ENCODE measurements around the gene IPO5.

The IPO5 gene

DNA sequence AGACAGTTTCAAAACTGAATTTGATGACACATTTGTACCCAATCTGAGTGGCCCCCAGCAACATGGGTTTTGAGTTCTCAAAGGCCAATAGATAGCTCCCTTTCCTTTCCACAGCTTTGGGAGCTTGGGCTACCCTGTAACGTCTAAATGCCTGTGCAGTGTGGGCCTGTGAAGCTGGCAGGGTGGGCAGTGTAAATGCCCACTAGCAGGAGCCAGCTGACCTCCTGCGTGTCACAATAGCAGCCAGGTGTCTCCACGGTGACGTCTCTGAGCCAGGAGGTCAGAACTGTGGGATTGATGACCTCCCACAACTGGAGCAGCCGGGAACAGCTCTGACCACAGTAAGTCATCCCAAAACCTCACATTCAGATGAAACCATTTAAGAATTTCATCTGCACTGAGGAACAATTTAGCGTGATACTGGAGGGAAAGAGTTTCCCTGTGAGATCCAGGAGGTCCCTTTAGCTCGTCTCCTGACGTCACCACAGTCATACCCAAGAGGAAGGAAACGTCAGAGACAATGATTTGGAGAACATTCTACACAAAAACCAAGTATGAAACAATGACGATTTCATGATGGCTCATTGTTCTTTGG is at the start of gene IPO5:
Gene IPO5, plus strand, starts transcription at position 300 of the 595 bp plus-strand sequence. CDS start 23,022 bp downstream, outside the sequence.
- in situ Hi-C loops (cut with MboI; ENCODE audit: low sequenced_read_pairs) = no loop called here

DNA sequence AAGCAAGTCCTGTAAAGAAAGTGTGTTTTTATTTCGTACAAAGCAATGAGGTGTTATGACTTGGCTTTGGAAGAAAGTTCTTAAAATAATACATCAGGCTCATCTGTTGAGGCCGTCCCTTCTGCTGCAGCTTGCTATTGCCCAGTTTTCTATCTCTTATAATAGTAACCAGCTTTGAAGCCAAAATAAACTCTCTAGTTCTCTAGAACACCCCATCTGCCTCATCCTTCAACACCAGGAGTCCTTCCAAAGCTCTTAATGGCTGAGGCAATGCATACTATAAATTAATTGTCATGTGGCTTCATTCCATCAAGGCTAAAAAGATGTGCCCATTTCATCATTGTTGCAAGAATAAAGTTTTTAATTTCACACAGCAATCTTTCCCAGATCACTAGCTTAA is 49.4 kb upstream of the IPO5 start:
- in situ Hi-C loops (cut with MboI; ENCODE audit: low sequenced_read_pairs) = no loop called here

DNA sequence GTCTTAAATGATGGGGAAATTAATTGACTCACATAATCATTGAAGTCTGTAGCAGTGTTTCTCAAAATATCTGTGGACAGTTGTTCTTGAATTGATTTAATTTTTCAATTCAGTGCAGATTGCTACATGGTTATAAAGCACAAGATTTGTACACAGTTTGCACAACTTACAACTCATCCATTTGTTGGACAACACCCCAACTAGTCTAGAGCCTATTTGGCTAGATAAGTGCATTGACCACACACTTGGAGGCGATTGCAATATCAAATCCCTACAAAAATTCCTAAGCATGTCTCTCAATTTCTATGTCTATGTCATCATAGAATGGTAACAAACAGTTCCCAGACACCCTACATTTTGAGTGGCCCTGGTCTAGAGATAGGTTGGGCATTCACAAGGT is 48.0 kb upstream of the IPO5 start:
- in situ Hi-C loops (cut with MboI; ENCODE audit: low sequenced_read_pairs) = no loop called here

DNA sequence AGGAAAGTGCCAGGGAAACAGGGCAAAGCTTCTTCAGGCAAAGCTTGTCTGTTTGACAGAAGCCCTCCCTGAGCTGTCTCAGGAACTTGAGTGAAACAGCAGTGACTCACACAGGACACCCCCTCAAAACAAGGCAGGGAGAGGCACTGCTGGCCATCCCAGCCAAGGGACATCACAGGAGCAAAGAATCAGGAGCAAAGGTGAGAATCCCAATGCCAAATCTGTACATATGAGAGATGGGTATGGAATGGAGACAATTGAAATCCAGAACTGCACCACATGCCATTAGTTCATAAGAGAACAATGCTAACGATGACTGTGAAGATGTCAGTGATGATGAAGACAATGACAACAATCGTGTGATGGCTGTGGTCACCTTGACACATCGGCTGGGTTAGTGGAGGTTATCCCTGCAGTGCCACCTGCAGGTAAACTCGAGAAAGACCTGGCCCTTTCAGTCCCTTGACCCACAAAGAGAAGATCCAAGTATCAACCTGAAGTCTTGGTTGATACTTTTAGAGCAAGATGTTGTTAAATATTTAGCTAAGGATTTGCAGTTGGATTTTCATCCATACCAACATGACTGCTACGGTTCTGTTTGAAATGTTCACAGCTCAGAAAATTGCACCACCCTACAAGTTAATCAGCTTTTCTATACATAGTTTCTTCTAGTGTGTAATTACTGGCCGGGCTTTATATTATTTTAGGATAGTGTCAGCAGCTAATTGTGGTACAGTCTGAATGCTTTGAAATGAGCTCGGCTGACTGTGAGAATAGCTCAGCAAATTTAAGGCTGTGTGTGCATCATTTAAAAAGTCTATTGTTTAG is 42.0 kb upstream of the IPO5 start:
- in situ Hi-C loops (cut with MboI; ENCODE audit: low sequenced_read_pairs) = no loop called here

DNA sequence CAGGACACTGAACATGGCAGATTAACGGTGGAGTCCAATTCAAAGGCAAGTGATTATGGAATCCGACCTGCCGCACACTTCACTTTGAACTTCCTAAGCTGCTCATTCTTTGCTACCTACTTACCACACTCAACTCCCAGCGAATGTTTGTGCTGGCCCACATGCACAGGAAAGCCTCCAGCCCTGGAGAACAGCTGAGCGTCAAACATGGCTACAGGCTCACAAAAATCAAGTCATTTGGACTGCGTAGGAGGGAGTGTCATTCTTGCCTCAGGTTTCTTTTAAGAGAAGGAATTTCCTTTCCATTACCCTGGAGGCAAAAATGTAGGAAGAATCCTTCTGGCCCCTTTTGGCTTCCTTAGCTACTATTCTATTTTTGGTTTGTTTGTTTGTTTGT is 41.3 kb upstream of the IPO5 start:
- in situ Hi-C loops (cut with MboI; ENCODE audit: low sequenced_read_pairs) = no loop called here

GRCh38 chr13:97913206-97913605 is 40.3 kb upstream of the IPO5 start:
- in situ Hi-C loops (cut with MboI; ENCODE audit: low sequenced_read_pairs) = no loop called here

DNA sequence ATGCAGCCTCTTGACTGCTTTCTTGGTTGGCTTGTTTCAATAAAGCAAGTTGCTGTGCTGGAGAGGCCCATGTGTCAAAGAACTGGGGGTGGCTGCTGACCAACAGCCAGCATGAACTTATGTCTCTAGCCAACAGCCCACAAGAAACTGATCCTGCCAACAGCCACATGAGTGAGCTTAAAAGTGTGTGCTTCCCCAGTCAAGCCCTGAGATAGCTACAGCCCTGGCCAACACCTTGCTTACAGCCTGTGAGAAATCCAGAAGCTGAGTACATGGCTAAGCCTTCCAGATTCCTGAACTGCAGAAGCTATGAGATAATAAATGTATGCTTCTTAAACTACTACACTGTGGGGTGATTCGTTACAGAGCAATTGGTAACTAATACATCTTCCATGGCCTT is 38.9 kb upstream of the IPO5 start:
- in situ Hi-C loops (cut with MboI; ENCODE audit: low sequenced_read_pairs) = no loop called here

GRCh38 chr13:97921176-97921816 is 32.2 kb upstream of the IPO5 start:
- in situ Hi-C loops (cut with MboI; ENCODE audit: low sequenced_read_pairs) = no loop called here

DNA sequence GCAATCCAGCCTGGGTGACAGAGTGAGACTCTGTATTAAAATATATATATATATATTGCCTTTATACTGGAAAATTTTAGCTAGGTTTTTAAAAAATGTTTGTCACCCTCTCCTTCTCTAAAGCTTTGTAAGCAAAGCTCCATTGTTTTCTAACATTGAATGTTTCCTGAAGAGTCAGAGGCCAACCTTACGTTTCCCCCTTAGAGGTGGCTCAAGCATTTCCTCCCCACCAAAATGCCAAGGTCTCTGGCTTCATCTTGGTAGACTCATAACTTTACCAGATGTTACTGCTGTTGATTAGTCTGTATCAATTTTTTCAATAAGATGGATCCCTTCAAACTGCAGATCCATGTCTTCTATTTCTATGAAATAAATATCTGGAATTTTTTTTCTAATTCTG is 25.2 kb upstream of the IPO5 start:
- in situ Hi-C loops (cut with MboI; ENCODE audit: low sequenced_read_pairs) = no loop called here

- in situ Hi-C loops (cut with MboI; ENCODE audit: low sequenced_read_pairs) = no loop called here
Observed at GRCh38 chr13:97932036-97932435, 21.4 kb upstream of the IPO5 start.

- in situ Hi-C loops (cut with MboI; ENCODE audit: low sequenced_read_pairs) = no loop called here
Observed at GRCh38 chr13:97932647-97933046, 20.8 kb upstream of the IPO5 start.

DNA sequence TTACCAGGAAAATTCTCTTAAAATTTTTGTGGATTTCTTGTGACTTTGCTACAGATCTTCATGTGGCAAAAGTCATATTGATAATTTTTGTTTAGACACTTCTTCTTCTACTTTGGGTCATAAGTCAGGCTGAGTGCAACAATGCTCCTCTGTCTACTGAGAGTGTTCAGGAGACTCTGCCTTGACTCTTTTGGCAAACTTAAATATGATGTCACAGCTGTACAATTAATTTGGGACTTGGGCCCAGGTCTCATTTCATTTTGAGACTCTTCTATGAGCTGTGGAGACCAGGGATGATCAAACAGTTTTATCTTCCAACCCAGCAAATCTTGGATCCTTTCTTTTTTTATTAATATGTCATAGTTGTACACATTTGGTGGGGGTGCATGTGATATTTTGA is 19.7 kb upstream of the IPO5 start:
- in situ Hi-C loops (cut with MboI; ENCODE audit: low sequenced_read_pairs) = no loop called here

DNA sequence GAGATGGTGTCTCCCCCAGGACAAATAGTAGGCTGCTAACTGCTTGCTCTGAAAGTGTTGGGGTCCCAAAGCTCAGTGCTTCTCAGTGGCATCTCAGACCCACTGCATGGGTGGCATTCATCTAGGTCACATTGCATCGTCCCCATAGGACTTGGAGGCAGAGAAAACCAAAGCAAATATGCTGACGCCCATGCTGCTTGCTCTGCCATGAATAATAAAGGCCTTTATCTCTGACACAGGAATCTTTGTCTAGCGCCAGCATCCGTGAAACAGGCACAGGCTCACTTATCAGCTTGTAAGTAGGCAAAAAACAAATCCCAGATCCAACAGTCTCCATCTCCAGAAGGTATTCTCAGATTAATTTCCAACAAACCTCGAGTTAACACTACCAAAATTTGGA is 18.9 kb upstream of the IPO5 start:
- in situ Hi-C loops (cut with MboI; ENCODE audit: low sequenced_read_pairs) = no loop called here

DNA sequence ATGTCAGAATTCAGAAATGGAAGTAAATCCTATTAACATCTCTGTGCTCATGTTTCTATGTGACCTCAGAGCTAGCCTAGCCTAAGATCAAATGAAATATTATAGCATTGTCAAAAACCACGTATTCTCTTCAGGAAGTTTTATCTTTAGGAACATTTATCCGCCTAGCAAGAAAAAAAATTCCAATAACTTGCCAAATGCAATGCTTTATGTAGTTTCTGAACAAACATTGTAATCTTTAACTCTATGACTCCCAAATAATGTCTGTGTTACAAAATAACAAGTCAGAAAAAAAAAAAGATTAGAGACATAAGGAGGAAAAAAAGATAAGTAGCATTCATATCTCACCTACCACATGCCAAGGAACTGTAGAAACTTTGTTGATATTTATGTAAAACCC is 18.4 kb upstream of the IPO5 start:
- in situ Hi-C loops (cut with MboI; ENCODE audit: low sequenced_read_pairs) = no loop called here

GRCh38 chr13:97936036-97936435 is 17.4 kb upstream of the IPO5 start:
- in situ Hi-C loops (cut with MboI; ENCODE audit: low sequenced_read_pairs) = no loop called here

GRCh38 chr13:97938706-97939475 is 14.6 kb upstream of the IPO5 start:
- in situ Hi-C loops (cut with MboI; ENCODE audit: low sequenced_read_pairs) = no loop called here

- in situ Hi-C loops (cut with MboI; ENCODE audit: low sequenced_read_pairs) = no loop called here
Observed at GRCh38 chr13:97944396-97945029, 9.0 kb upstream of the IPO5 start.

DNA sequence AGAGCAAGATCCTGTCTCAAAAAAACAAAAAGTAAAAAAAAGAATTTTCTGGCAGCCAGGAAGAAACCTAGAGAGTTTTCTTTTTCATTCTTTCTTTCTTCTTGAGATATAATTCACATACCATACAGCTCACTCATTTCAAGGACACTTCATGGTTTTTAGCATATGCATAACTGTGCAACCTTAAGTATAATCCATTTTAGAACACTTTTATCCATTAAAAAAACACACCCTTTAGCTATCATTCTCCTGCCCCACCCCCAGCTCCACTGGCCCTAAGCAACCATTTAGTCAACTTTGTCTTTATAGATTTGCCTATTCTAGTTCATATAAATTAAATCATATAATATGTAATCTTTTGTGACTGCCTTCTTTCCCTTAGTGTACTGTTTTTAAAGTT is 8.1 kb upstream of the IPO5 start:
- in situ Hi-C loops (cut with MboI; ENCODE audit: low sequenced_read_pairs) = no loop called here

DNA sequence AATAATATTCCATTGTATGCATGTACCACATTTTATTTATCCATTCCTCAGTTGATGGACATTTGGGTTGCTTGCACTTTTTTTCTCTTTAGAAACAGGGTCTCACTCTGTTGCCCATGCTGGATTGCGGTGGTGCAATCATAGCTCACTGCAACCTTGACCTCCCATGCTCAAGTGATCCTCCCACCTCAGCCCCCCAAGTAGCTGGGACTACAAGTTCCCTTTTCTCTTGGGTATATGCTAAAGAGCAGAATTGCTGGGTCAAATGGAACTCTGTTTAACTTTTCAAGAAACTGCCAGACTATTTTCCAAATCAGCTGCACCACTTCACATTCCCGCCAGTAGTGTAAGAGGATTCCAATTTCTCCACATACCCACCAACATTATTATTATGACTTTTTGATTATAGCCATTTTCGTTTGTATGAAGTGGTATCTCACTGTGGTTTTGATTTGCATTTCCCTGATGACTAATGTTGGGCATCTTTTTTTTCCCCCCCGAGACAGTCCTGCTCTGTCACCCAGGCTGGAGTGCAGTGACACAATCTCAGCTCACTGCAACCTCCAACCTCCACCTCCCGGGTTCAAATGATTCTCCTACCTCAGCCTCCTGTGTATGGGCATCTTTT is 7.6 kb upstream of the IPO5 start:
- in situ Hi-C loops (cut with MboI; ENCODE audit: low sequenced_read_pairs) = no loop called here

GRCh38 chr13:97946951-97947588 is 6.4 kb upstream of the IPO5 start:
- in situ Hi-C loops (cut with MboI; ENCODE audit: low sequenced_read_pairs) = no loop called here
